Measurements from ENCODE around the gene CXCL3.

Gene CXCL3

DNA sequence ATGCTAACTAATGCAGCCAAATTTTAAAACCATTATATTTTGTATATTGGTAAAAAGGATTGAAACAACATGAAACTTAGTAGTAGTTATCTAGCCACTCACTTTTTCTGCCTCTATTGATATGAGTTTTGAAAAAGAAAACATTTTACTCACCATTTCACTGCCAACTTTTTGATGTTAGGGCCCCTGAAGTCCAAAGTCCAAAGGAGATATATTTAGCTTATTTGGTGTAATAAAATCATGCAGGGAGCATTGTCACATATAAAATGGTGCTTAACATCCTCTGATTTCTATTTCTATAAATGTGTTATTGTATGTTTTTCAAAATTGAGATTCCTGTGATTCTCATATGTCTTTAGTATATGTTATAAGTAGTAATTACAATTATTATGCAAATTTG lies 24.5 kb upstream of the CXCL3 start:
- in situ Hi-C loops (cut with HindIII; ENCODE audit: low sequenced_read_pairs): no loop called here
- H3K4me3 ChIP-seq (ENCODE audit: low read depth, low read length): no peak overlapping the region
- no peak for TF ChIP-seq CTCF (IDR thresholded peaks at IDR 0.05; ENCODE audit: low read depth, low read length, missing control alignments)
- no peak for DNase-seq (ENCODE audit: low read depth)

- no peak for TF ChIP-seq CTCF (IDR thresholded peaks at IDR 0.05; ENCODE audit: low read depth, low read length, missing control alignments)
- no peak for DNase-seq (ENCODE audit: low read depth)
- no peak overlapping the region for H3K4me3 ChIP-seq (ENCODE audit: low read depth, low read length)
- in situ Hi-C loops (cut with HindIII; ENCODE audit: low sequenced_read_pairs): no loop called here
Measured at GRCh38 chr4:74061430-74061829, 22.9 kb upstream of the CXCL3 start.

DNA sequence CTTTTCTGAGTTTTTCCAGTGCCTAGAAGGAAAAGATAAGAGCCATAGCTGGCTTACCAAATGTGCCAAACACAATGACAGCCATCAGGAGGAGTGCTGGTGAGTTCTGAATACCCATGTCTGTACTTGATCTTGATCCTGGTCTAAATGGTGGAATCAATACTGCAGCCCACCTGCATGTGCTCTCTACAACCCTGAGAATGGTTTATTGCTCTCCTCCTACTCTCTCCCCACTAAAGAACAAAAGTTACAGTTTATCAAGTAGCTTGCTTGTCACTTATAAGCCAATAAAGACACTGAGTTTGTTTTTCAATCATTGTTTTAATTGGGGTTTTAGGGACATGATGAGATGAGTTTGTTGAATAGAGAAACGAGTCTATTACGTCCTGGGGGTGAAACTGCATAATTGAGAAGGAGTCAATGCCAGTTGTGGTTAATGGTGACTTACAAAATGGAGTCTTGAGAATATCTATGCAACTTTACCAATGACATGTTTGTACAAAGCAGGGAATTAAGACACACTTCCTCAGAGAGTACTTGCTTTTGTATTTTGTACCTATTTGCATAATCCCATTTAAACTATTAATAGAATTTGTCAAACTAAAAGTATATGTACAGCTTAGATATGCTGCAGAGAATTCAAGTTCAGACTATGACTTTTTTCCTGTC lies 20.8 kb upstream of the CXCL3 start:
- no peak for DNase-seq (ENCODE audit: low read depth)
- no peak for TF ChIP-seq CTCF (IDR thresholded peaks at IDR 0.05; ENCODE audit: low read depth, low read length, missing control alignments)
- in situ Hi-C loops (cut with HindIII; ENCODE audit: low sequenced_read_pairs): no loop called here
- H3K4me3 ChIP-seq (ENCODE audit: low read depth, low read length): no peak overlapping the region

GRCh38 chr4:74058048-74058651 lies 19.7 kb upstream of the CXCL3 start:
- in situ Hi-C loops (cut with HindIII; ENCODE audit: low sequenced_read_pairs): no loop called here
- H3K4me3 ChIP-seq (ENCODE audit: low read depth, low read length): no peak overlapping the region
- no peak for TF ChIP-seq CTCF (IDR thresholded peaks at IDR 0.05; ENCODE audit: low read depth, low read length, missing control alignments)
- DNase-seq (ENCODE audit: low read depth): no peak

- no peak for DNase-seq (ENCODE audit: low read depth)
- H3K4me3 ChIP-seq (ENCODE audit: low read depth, low read length): no peak overlapping the region
- in situ Hi-C loops (cut with HindIII; ENCODE audit: low sequenced_read_pairs): no loop called here
- TF ChIP-seq CTCF (IDR thresholded peaks at IDR 0.05; ENCODE audit: low read depth, low read length, missing control alignments): no peak
Measured at GRCh38 chr4:74057588-74057987, 19.1 kb upstream of the CXCL3 start.

DNA sequence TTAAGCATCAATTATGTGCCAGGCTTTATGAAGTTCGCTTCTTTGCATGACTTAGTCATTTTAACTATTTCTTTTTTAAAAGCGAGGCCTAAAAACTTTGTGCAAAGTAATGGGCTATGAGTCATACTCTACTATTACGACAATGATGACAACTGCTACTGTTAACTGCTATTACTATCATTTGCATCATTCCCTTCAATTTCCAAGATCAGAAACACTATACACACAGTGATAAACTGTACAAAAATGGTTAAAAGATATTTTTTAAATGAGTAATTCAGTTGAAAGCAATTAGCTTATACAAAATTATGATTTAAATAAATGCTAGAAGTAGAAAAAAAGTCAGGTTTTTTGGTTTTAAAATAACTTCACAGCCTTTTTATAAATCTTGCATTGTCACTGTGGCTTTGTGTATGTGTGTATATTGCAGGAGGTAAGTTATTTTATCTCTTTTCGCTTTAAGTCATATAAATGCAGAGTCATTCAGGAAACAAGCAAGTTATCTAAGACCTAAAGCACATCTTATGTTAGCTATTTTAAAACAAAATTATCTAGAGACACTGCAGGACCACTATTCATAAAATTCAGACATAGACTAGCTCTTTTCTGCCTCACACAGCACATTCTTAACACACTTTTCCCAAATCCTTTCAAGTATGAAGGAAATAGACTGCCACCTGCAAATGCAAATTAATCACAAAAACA lies 18.5 kb upstream of the CXCL3 start:
- DNase-seq (ENCODE audit: low read depth): no peak
- H3K4me3 ChIP-seq (ENCODE audit: low read depth, low read length): no peak overlapping the region
- no peak for TF ChIP-seq CTCF (IDR thresholded peaks at IDR 0.05; ENCODE audit: low read depth, low read length, missing control alignments)
- in situ Hi-C loops (cut with HindIII; ENCODE audit: low sequenced_read_pairs): no loop called here

All from astrocyte of the cerebellum (primary cell).